GM18907 (cell line): ENCODE measurements around the gene SEC14L5.
A peak's percentile ranks its signal among the peaks of the same experiment; 100 is the strongest.
"Not testable (repeated sequence)": the region's sequence is repeated elsewhere in the genome, so short reads cannot be mapped to it uniquely, and the experiment has no call there.

ENCODE experiments used
- ATAC-seq: cut with Tn5 transposase; IDR thresholded peaks from one replicate; pipeline ENCODE4 v1.9.1; 2021; ENCODE audit warnings: mild to moderate bottlenecking, moderate library complexity; ENCODE audit not compliant: unreplicated experiment

SEC14L5 gene

GRCh38 chr16:5032748-5033167 is 74.6 kb downstream of the SEC14L5 start:
- peak; percentile 2 for ATAC-seq

GRCh38 chr16:5033256-5034166 is 75.4 kb downstream of the SEC14L5 start, which contains the start of gene NAGPA:
TSS of gene NAGPA (minus strand) at chr16:5033935. CDS start at chr16:5033914, 21 bp downstream.
- peak; percentile 92 for ATAC-seq

- ATAC-seq, result no peak
These were observed 76.0 kb downstream of the SEC14L5 start for GRCh38 chr16:5034167-5034523.

- ATAC-seq, result no peak
These were observed 77.7 kb downstream of the SEC14L5 start for GRCh38 chr16:5035909-5036227.

GRCh38 chr16:5036228-5037156 is 78.4 kb downstream of the SEC14L5 start:
- ATAC-seq, result no peak

- no peak for ATAC-seq
These were observed 82.3 kb downstream of the SEC14L5 start for GRCh38 chr16:5040451-5040850.

GRCh38 chr16:5041600-5042133 is 83.5 kb downstream of the SEC14L5 start:
- no peak for ATAC-seq

GRCh38 chr16:5042574-5043171 is 84.5 kb downstream of the SEC14L5 start:
- no peak for ATAC-seq

- ATAC-seq, result no peak
These were observed 85.9 kb downstream of the SEC14L5 start for GRCh38 chr16:5044011-5044540.

- ATAC-seq, result not testable (repeated sequence)
These were observed 86.5 kb downstream of the SEC14L5 start for GRCh38 chr16:5044581-5044980.

GRCh38 chr16:5045499-5046115 is 87.5 kb downstream of the SEC14L5 start:
- ATAC-seq, result no peak

- ATAC-seq, result no peak
These were observed 88.8 kb downstream of the SEC14L5 start for GRCh38 chr16:5046914-5047313.

GRCh38 chr16:5054876-5055865 is 97.0 kb downstream of the SEC14L5 start:
- ATAC-seq, result no peak

GRCh38 chr16:5056352-5056751 is 98.2 kb downstream of the SEC14L5 start:
- ATAC-seq, result no peak

GRCh38 chr16:5058476-5058875 is 100.3 kb downstream of the SEC14L5 start:
- ATAC-seq, result no peak

GRCh38 chr16:5059386-5060072 is 101.4 kb downstream of the SEC14L5 start:
- ATAC-seq, result no peak

- no peak for ATAC-seq
These were observed 102.0 kb downstream of the SEC14L5 start for GRCh38 chr16:5060073-5060641.

GRCh38 chr16:5062051-5062450 is 103.9 kb downstream of the SEC14L5 start:
- no peak for ATAC-seq
